GM19452 (cell line): ENCODE measurements around the gene PCDHGC4.

ENCODE experiments used
- ATAC-seq: cut with Tn5 transposase; IDR thresholded peaks from one replicate; pipeline ENCODE4 v1.9.1; 2021; ENCODE audit not compliant: unreplicated experiment

The PCDHGC4 gene

DNA sequence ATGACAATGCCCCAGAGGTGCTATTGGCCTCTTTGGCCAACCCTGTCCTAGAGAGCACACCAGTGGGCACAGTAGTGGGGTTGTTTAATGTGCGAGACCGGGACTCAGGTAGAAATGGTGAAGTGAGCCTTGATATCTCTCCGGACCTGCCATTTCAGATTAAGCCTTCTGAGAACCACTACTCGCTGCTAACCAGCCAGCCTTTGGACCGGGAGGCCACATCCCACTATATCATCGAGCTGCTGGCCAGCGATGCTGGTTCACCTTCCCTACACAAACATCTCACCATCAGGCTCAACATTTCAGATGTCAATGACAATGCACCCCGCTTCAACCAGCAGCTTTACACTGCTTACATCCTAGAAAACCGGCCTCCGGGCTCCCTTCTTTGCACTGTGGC is 5.4 kb downstream of the PCDHGC4 start:
- ATAC-seq = no peak

DNA sequence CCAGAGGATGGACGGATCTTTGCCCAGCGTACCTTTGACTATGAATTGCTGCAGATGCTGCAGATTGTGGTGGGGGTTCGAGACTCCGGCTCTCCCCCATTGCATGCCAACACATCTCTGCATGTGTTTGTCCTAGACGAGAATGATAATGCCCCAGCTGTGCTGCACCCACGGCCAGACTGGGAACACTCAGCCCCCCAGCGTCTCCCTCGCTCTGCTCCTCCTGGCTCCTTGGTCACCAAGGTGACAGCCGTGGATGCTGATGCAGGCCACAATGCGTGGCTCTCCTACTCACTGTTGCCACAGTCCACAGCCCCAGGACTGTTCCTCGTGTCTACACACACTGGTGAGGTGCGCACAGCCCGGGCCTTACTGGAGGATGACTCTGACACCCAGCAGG is 5.9 kb downstream of the PCDHGC4 start:
- no peak for ATAC-seq

DNA sequence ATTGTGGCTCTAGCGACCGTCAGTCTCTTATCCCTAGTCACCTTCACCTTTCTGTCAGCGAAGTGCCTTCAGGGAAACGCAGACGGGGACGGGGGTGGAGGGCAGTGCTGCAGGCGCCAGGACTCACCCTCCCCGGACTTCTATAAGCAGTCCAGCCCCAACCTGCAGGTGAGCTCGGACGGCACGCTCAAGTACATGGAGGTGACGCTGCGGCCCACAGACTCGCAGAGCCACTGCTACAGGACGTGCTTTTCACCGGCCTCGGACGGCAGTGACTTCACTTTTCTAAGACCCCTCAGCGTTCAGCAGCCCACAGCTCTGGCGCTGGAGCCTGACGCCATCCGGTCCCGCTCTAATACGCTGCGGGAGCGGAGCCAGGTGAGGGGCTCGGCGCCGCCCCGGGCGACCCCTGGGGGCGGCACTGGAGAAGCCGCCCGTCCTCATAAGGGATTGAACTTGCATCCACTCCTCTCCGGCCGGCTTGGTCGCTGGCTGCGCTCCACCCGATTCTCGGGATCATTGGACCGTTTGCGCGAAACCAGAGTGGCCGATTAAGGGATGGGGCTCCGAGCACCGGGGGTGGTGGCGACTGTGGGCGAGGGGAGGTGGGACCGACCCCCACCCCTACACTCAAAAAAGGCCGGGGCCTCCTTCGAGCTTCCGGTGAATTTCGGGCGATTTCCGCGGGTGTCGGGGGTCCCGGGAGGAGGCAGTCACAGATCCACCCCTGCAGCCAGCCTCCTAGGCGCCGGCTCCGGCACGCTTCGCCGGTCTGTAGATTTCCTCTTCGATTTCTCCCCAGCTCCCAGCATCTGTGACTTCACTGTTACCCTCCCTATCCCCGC is 6.7 kb downstream of the PCDHGC4 start:
- ATAC-seq = peak; percentile 3

DNA sequence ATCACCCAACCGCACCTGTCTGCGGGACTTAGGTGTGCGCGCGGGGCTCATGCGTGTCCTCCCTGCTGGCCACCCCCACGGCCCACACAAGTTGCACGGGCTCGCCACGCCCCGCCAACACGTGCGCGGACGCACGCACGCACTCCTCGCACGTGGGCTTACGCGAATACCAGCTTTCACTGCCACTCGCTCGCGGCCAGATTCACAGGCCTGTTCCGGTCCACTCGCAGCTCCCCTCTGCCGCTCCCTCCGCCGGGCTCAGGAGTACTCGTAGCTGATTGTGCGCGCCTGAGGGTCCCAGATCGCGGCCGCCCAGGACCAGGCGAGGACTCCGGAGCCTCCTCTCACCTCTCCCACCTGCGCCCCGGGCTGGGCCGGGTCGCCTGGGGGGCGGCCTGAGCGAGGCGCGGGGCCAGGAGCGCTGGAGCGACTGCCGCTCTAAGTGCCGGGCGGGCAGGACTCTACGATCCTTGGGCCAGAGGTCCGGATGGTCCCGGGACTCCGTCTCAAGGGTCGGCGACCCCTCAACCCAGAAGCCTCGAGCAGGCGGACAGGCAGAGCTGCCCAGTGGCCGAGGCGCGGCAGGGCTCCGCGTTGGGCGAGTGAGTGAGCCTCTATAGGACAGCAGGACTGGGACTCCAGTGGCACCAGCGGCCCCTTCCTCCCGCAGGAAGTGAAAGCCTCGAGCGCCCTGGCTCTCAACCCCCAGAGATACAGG is 7.5 kb downstream of the PCDHGC4 start:
- peak; percentile 62 for ATAC-seq

DNA sequence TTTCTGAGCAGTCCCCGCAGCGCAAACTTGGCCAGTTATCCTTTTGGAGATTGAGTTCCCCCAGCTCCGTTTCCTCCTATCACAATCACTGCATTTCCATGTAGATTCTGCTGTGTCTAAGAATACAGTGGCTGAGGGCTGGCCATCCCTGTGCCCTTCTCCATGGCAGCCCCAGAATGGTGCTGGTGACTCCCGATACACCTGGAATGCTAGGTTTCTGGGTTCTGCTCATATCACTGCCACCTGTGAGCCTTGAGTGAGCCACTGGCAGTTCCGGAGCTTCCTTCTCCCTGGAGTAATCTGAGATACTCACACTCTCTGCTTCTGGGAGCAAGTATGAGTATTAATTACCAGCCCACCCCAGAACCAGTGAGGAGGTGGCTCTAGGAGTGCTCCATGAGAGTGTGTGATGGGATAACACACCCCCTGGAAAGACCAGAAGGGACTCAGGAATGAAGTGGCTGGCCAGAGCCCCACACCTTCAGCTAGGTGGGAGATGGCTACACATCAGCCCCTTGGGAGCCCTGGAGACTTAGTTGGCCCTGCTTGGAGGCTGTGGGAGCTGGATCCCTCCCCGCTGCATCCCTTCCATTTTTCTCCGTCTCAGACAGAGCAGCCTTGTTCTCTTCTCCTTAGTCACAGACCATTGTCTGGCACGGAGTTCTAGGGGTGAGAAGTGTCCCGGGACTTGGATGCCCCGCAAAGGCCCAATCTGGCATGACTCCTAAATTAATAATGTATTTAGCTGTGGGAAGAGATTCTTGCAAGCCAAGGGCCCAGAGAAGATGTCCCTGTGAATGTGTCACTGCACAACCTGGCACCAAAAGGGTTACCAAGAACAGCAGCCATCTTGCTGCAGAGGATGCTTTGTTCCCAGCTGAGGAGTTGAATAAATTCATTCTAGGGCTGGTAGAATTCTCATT is 8.9 kb downstream of the PCDHGC4 start:
- no peak for ATAC-seq

DNA sequence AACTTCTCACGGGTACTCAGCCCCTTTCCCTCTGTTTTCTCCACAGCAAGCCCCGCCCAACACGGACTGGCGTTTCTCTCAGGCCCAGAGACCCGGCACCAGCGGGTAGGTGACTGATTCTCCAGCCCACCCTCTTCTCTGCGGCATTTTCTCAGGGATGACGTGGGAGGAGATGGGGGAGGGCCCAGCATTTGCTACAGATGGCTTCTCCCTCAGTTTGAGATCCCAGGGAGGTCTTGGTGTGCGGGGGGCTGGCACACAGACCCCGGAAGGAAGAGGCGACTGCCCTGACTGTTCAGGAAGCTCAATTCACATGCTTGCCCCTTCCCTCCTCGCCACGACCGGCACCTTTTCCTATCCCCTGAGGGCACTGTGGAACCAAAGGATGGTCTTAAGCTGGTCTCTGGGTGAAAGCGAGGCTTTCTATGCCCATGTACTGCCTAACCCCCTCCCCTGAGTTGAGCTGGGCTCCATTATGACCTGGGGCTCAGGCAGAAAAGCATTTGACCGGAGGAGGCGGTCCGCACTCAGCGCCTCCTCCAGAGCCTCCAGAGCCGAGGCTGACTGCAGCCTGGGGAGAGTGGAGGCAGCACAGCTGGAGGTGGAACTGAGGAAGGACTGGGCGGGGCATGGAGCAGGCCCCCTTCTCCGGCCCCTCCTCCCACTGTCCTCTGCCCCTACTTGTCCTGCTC is 10.1 kb downstream of the PCDHGC4 start:
- no peak for ATAC-seq

DNA sequence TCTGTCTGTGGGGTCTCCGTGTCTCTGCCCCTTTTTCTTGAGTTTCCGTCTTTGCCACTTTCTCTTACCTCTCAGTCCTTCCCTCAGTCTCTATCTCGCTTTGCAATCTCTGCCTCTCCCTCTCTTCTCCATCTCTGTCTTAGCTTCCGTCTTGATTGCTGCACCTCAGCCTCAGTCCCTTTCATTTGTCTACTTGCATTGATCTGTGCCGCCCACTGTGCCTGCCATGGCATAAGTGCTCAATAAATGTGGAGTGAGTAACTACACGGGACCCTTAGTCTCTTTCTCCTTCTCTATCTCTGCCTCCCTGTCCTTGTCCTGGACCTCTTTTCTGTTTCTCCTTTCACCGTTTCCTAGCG is 10.6 kb downstream of the PCDHGC4 start:
- ATAC-seq = no peak

DNA sequence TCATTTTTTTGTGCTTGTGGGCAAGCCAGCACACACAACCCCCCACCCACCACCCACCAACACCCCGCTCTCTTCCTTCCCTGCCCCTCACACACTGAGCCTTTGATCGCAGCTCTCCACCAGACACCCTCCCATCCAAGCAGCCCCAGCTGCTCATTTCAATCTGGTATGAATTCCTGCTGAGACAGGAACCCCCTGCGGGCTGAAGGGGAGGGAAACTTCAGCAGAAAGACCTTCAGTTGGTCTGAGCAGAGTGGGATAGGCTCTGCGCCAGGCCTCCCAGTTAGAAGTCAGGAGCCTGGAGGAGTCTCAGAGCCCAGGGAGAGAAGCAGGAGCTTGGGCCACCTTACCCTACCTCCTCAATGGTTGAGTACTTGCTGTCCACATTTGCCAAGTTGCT is 11.2 kb downstream of the PCDHGC4 start:
- no peak for ATAC-seq

DNA sequence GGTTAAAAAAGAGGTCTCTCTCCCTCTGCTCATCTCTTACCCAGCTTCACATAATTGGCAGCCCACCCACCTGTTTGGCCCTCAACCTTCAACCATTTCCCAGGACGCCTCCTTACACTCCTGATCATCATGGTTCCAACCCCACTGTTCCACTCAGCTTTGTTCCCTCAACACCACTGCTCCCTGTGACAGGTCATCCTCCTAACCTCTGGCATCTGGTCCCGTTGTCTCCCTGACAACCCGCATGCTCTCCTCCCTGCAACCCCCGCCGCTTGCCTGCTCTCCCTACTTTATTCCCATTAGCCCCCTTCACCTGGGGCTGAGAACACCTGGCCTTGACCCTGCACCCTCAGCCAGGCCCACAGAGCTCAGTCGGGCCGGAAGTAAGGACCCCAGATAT is 16.9 kb downstream of the PCDHGC4 start:
- no peak for ATAC-seq

DNA sequence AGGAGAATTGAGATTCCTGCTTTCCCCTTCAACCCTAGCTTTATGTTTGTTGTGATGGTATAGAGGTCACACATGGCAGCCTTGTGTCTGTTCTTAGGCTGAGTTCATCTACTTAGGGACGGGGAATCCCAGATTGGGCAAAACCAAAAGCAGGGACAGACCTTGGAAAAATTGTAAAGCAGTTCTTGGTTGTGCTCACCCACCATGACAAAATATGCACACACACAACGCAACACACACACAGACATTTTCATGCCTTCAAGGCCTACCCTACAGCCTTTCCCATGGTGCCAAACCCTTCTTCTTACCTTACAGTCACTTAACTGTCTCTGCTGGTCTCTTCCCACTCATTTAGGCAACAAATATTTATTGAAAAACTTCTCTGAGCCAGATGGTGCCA is 18.9 kb downstream of the PCDHGC4 start:
- ATAC-seq = no peak

DNA sequence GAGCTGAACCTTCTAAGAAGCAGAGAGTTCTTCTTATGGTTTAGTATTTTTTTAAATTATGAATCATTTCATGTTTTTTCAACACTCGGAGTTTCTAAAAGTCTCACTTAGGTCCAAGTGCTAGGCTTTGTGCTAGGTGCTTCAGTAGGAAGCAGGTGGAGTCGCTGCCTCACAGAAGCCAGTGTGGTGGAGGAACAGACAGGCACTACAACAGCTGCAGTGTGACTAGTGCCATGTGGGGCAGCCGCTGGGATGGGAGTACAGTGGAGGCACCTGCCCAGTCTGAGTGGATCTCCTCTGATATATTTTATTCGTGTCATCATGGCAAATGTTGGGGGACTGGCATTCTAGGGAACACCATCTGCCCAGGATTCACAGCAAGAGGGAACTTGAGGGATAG is 19.4 kb downstream of the PCDHGC4 start:
- no peak for ATAC-seq

DNA sequence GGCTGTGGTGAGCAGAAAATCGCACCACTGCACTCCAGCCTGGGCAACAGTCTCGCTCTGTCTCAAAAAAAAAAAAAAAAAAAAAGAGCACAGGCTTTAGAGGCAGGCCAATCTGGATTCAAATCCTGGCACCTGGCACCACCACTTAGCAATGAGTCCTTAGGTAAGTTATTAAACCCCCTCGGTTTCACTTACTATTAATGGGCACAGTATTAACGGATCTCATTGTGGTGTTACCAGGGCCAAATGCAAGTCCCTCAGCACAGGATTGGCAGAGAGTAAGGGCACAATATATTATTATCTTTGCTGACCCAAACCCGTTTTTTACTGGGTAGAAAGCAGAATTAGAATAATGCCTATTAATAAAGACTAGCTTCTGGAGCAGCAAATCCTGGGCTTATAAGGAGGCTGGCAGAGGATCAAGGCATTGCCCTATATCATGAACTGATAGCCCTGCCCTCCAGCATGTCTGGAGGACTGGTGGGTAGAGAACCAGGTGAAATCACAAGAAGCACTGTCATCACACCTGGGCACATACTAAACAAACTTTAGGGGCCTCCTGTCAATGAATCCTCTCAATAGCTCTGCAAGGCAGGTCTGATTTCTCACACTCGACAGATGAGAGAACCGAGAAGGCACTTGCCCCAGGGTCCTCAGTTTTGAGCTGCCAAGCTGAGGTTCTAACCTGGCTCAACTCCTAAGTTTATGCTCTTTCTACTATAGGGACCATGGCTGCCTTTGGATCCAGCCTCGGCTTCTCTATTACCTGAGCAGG is 21.7 kb downstream of the PCDHGC4 start:
- no peak for ATAC-seq

DNA sequence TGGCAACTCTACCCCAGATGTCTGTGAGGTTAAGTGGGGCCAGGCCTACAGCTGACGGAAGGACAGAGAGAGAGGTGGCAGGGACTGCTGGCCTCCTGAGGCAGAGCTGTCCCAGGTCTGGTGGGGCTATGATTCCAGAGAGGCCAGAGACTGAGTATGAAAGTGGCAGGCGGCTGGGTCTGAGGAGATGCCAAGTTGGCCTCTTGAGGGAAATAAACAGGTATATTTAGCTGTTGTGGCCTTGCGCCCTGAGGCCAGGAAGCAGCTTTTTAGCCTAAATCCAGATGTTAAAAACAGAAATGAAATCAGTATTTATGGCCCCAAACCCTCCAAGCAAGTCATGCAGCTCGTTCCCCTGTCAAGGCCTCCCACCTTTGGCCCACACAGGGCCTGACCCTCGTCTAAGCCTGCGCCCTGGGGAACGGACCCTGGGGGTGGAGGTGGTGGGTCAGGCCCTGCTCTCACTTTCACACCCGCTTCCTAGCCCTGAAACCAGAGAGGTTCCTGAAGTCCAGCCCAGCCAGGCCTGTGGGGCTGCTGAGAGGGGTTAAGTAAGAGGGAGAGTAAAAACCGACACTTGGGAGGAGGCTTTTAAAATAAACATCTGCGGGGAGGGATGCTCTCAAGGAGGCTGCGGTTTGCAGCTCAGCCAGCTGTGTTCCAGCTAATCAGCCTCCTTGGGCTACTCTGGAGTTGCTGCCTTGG is 22.7 kb downstream of the PCDHGC4 start:
- ATAC-seq = peak; percentile 41

DNA sequence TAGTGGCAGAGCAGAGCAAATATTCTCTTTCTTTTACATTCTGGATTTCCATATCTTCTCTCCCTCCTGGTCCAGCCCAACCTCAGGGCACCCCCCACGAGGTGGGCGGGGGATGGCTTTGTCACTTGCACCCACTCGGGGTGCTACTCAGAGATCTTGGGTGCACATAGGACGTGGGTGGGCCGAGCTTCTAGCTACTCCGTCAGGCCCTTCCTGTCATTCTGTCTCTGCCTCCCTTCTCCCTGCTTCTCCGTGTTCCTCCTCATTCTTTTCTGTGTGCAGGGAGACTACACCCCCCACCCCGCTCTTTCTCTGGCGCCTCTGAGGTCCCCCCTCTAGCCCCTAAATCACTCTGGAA is 23.6 kb downstream of the PCDHGC4 start:
- no peak for ATAC-seq

DNA sequence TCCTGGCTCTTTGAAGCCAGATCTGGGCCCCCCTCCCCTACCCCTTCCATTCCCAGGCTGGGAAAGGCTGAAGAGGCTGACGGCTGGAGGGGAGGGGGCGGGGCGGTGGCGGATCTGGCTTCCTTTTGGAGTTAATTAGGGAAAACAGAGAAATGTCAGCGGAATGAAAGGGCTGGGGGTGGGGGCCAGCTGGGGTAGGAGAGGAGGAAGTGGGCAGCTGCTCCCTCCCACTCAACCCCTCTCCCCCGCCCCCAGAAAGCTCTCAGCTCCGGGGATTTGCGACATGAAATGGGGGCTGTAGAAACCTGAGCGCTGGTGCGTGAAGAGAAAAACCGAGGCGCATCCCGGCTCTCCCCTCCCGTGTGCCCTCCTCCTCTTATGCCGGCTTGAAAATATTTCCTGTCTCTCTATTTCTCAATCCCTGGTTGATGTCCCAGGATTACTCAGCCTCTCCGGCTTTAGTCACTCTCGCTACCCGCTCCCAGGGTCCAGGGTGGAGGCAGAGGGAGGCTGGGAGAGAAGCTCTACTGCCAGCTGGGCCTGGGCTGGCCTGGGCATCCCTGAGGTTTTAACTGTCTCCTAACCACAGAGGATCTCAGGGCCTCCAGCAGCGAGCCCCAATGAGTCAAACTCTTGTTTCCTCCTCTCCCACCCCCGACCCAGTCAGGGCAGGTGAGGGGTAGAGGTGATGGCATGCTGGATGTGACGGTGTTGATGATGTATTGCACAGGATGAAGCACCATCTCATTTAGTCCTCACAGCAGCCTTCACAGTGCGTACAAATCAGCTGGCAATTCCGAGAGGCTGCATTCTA is 24.2 kb downstream of the PCDHGC4 start:
- no peak for ATAC-seq

DNA sequence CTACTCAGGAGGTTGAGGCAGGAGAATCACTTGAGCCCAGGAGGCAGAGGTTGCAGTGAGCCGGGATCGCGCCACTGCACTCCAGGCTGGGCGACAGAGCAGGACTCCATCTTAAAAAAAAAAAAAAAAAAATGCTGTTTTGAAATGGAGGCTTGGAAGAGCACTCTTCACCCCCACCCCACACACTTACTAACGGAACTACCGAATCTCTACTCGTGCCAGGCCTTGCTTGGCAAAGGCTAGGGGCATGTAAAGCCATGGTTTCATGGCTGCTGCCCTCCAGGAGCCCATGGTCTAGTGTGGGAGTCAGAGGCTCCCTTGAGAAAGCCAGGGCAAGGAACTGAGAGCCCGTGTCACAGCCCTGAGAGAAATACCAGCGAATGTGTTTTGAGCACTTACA is 25.3 kb downstream of the PCDHGC4 start:
- ATAC-seq = no peak

DNA sequence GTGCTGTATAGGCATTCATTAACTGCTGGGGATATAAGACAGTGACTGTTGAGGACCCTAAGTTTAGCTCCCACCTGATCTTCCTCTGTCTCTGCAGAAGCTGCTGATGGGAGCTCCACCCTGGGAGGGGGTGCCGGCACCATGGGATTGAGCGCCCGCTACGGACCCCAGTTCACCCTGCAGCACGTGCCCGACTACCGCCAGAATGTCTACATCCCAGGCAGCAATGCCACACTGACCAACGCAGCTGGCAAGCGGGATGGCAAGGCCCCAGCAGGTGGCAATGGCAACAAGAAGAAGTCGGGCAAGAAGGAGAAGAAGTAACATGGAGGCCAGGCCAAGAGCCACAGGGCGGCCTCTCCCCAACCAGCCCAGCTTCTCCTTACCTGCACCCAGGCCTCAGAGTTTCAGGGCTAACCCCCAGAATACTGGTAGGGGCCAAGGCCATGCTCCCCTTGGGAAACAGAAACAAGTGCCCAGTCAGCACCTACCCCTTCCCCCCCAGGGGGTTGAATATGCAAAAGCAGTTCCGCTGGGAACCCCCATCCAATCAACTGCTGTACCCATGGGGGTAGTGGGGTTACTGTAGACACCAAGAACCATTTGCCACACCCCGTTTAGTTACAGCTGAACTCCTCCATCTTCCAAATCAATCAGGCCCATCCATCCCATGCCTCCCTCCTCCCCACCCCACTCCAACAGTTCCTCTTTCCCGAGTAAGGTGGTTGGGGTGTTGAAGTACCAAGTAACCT is 26.2 kb downstream of the PCDHGC4 start:
- ATAC-seq = peak; percentile 24

DNA sequence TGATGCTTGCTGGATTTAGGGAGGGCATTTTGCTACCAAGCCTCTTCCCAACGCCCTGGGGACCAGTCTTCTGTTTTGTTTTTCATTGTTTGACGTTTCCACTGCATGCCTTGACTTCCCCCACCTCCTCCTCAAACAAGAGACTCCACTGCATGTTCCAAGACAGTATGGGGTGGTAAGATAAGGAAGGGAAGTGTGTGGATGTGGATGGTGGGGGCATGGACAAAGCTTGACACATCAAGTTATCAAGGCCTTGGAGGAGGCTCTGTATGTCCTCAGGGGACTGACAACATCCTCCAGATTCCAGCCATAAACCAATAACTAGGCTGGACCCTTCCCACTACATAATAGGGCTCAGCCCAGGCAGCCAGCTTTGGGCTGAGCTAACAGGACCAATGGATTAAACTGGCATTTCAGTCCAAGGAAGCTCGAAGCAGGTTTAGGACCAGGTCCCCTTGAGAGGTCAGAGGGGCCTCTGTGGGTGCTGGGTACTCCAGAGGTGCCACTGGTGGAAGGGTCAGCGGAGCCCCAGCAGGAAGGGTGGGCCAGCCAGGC is 27.0 kb downstream of the PCDHGC4 start:
- no peak for ATAC-seq
